Glomerular endothelial cell (primary cell): Measurements from ENCODE around the gene NEUROG1. TPM values are rescaled to one million over a fixed set of nuclear protein-coding genes. Genes with fewer than 3 reads are reported as not detected.

Source experiments
- total RNA-seq: library from RNA; depleted of rRNA; stranded (reverse); fragments of >200 nt; gene quantifications from 2 replicates; pipeline ENCODE4 v1.2.3, GENCODE V29; 2015

Gene NEUROG1
- total RNA-seq, 1 donor from 2014 or later: not detected

Other genes with a start within 250 kb of the NEUROG1 start
- gene MACROH2A1, start 136.7 kb downstream of the NEUROG1 start, total RNA-seq: 150 and 169 TPM in 2 replicates
- not detected in 2 replicates for gene DCANP1, start 88.6 kb downstream of the NEUROG1 start, total RNA-seq
- not detected in 2 replicates for gene TIFAB, start 83.6 kb downstream of the NEUROG1 start, total RNA-seq
- gene CXCL14, start 43.0 kb upstream of the NEUROG1 start, total RNA-seq: not detected in 2 replicates